ENCODE data around the gene CCDC43. TPM values are rescaled to one million over a fixed set of nuclear protein-coding genes. Genes with fewer than 3 reads are reported as not detected.
"Not testable (repeated sequence)": the region's sequence is repeated elsewhere in the genome, so short reads cannot be mapped to it uniquely, and the experiment has no call there.

The CCDC43 gene
- total RNA-seq, 1 experiment from 2014 or later = 38.8 TPM

DNA sequence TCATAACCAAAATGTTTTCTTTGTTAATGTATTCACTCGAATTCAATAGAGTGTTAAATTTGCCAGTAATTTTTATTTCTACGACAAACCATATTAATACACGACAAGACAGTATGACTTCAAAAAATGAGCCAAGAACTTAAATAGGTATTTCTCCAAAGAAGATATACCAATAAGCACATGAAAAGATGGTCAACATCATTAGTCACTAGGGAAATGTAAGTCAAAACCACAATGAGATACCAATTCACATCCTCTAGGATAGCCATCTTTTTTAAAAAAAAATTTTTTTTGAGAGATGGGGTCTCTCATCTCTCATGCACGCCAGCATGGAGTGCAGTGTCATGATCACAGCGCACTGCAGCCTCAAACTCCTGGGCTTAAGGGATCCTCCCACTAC is 38.3 kb downstream of the CCDC43 start:
- Histone ChIP-seq H3K4me3 (ENCODE audit: insufficient read depth, low read depth, low read length) (no peak overlapping the region), H3K36me3 (replicated peaks; ENCODE audit: control insufficient read depth, insufficient read depth, low read length) (no peaks in the 10 kb centered on the region), H3K27me3 (ENCODE audit: control insufficient read depth, insufficient read depth, low read length) (peaks cover 13% of the 10 kb centered on the region)
- DNase-seq = no peak

GRCh38 chr17:44648963-44649362 is 40.6 kb downstream of the CCDC43 start:
- no peak for DNase-seq
- Histone ChIP-seq H3K36me3 (replicated peaks; ENCODE audit: control insufficient read depth, insufficient read depth, low read length) (no peaks in the 10 kb centered on the region), H3K4me3 (ENCODE audit: insufficient read depth, low read depth, low read length) (no peak overlapping the region), H3K27me3 (ENCODE audit: control insufficient read depth, insufficient read depth, low read length) (no peaks in the 10 kb centered on the region; the same call in 1 of the 2 replicates)

DNA sequence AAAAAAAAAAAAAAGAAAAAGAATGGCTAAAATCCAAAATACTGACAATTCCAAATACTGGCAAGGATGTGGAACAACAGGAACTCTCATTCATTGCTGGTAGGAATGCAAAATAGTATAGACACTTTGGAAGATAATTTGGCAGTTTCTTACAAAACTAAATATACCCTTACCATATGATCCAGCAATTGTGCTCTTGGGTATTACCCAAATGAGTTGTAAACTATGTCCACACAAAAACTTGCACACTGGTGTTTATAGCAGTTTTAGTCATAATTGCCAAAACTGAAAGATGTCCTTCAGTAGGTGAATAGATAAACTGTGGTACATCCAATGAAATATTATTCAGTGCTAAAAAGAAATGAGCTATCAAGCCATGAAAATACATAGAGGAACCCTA is 41.8 kb downstream of the CCDC43 start:
- no peaks in the 10 kb centered on the region for H3K27me3 ChIP-seq (ENCODE audit: control insufficient read depth, insufficient read depth, low read length)
- H3K36me3 ChIP-seq (replicated peaks; ENCODE audit: control insufficient read depth, insufficient read depth, low read length) = no peaks in the 10 kb centered on the region
- no peak overlapping the region for H3K4me3 ChIP-seq (ENCODE audit: insufficient read depth, low read depth, low read length)
- DNase-seq = no peak

DNA sequence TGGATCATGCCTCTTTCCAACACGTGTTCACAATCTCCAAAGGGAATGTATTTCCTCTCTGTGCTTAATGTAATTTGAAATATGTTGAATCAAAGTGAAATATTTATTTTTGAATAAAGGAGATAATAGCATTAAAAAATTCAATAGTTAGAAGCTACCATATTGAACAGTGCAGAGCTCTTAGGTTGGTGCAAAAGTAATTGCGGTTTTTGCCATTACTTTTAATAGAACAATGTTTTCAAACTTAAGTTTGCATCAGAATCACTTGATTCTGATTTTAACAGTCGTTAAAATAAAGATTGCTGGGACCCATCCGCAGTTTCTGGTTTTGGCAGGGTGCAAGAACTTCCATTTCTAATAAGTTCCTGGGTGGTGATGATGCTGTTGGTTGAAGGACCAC is 43.3 kb downstream of the CCDC43 start:
- Histone ChIP-seq H3K4me3 (ENCODE audit: insufficient read depth, low read depth, low read length) (no peak overlapping the region), H3K27me3 (ENCODE audit: control insufficient read depth, insufficient read depth, low read length) (no peaks in the 10 kb centered on the region), H3K36me3 (replicated peaks; ENCODE audit: control insufficient read depth, insufficient read depth, low read length) (no peaks in the 10 kb centered on the region)
- DNase-seq = no peak

GRCh38 chr17:44645341-44645740 is 44.2 kb downstream of the CCDC43 start:
- DNase-seq = no peak
- H3K27me3 ChIP-seq (ENCODE audit: control insufficient read depth, insufficient read depth, low read length) = no peaks in the 10 kb centered on the region
- no peaks in the 10 kb centered on the region for H3K36me3 ChIP-seq (replicated peaks; ENCODE audit: control insufficient read depth, insufficient read depth, low read length)
- no peak overlapping the region for H3K4me3 ChIP-seq (ENCODE audit: insufficient read depth, low read depth, low read length)

DNA sequence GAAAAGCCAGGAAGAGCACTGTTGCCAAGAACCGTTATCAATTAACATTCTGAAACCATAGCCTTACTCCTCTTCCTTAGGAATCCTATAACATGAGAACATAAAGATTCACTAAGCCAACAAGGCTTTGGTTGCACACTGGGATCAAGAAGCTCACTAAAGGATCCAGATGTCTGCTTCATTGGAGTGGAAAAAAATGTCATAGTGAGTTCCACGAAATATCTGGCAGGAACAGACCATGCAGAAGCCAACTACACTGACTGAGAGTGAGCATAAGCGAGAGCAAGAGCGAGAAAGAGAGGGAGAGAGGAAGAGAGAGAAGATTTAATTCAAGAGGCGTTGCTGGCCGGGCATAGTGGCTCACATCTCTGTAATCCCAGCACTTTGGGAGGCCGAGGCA is 46.7 kb downstream of the CCDC43 start:
- Histone ChIP-seq H3K4me3 (ENCODE audit: insufficient read depth, low read depth, low read length) (no peak overlapping the region), H3K36me3 (replicated peaks; ENCODE audit: control insufficient read depth, insufficient read depth, low read length) (no peaks in the 10 kb centered on the region), H3K27me3 (ENCODE audit: control insufficient read depth, insufficient read depth, low read length) (no peaks in the 10 kb centered on the region)
- no peak for DNase-seq

DNA sequence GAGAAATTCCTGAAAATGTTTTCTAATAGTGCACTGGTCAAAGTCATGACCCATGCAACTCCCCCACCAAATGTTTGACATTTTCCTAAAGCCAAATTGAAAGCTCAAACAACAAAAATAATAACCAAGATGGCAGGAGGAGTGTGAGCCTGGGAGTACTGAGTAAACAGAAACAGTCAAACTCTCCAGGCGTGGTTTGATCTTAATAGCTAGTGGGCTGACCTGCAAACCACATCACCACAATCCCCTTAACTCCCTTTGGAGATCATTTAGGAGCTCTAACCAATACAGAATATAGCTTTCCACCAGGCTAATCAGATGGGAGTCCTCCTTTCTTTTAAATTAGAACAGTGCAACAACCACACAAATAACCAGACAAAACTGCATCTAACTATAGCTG is 52.5 kb downstream of the CCDC43 start:
- no peaks in the 10 kb centered on the region for H3K27me3 ChIP-seq (ENCODE audit: control insufficient read depth, insufficient read depth, low read length)
- no peaks in the 10 kb centered on the region for H3K36me3 ChIP-seq (replicated peaks; ENCODE audit: control insufficient read depth, insufficient read depth, low read length)
- no peak overlapping the region for H3K4me3 ChIP-seq (ENCODE audit: insufficient read depth, low read depth, low read length)
- no peak for DNase-seq

GRCh38 chr17:44636562-44636961 is 53.0 kb downstream of the CCDC43 start:
- no peak for DNase-seq
- H3K27me3 ChIP-seq (ENCODE audit: control insufficient read depth, insufficient read depth, low read length) = no peaks in the 10 kb centered on the region
- H3K4me3 ChIP-seq (ENCODE audit: insufficient read depth, low read depth, low read length) = no peak overlapping the region
- no peaks in the 10 kb centered on the region for H3K36me3 ChIP-seq (replicated peaks; ENCODE audit: control insufficient read depth, insufficient read depth, low read length)

DNA sequence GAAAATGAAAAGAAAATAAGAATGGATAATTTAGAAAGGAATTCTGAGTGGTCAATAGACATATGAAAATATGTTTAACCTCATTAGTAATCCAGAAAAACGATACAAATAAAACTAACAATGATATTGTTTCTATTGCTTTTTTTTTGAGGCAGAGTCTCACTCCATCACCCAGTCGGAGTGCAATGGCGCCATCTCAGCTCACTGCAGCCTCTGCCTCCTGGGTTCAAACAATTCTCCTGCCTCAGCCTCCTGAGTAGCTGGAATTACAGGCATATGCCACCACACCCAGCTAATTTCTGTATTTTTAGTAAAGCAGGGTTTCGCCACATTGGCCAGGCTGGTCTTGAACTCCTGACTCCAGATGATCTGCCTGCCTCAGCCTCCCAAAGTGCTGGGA is 55.2 kb downstream of the CCDC43 start:
- H3K36me3 ChIP-seq (replicated peaks; ENCODE audit: control insufficient read depth, insufficient read depth, low read length); DNase-seq; H3K4me3 ChIP-seq (ENCODE audit: insufficient read depth, low read depth, low read length); H3K27me3 ChIP-seq (ENCODE audit: control insufficient read depth, insufficient read depth, low read length): not testable (repeated sequence)

- no peaks in the 10 kb centered on the region for H3K27me3 ChIP-seq (ENCODE audit: control insufficient read depth, insufficient read depth, low read length)
- H3K36me3 ChIP-seq (replicated peaks; ENCODE audit: control insufficient read depth, insufficient read depth, low read length) = no peaks in the 10 kb centered on the region
- H3K4me3 ChIP-seq (ENCODE audit: insufficient read depth, low read depth, low read length) = no peak overlapping the region
- DNase-seq = no peak
Measured at GRCh38 chr17:44633998-44634397, 55.6 kb downstream of the CCDC43 start.

DNA sequence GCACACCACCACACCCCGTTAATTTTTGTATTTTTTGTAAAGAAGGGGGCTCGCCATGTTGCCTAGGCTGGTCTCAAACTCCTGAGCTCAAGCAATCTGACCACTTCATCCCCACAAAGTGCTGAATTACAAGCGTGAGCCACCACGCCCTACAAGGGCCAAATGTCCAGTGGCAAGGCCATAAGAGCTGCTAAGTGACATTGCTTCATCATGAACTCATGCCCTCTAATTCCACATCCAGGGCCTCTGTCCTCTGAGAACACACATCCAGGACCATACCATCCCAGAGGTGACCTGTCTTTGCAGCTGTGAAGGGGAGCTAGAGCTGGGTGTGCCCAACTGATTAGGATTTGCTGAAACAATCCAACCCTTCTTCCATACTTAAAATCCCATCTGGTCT is 58.9 kb downstream of the CCDC43 start:
- no peak overlapping the region for H3K4me3 ChIP-seq (ENCODE audit: insufficient read depth, low read depth, low read length)
- no peaks in the 10 kb centered on the region for H3K27me3 ChIP-seq (ENCODE audit: control insufficient read depth, insufficient read depth, low read length)
- no peak for DNase-seq
- no peaks in the 10 kb centered on the region for H3K36me3 ChIP-seq (replicated peaks; ENCODE audit: control insufficient read depth, insufficient read depth, low read length)

GRCh38 chr17:44629314-44629713 is 60.3 kb downstream of the CCDC43 start:
- DNase-seq = no peak
- no peak overlapping the region for H3K4me3 ChIP-seq (ENCODE audit: insufficient read depth, low read depth, low read length)
- H3K36me3 ChIP-seq (replicated peaks; ENCODE audit: control insufficient read depth, insufficient read depth, low read length) = no peaks in the 10 kb centered on the region
- no peaks in the 10 kb centered on the region for H3K27me3 ChIP-seq (ENCODE audit: control insufficient read depth, insufficient read depth, low read length)

GRCh38 chr17:44628243-44629188 is 61.1 kb downstream of the CCDC43 start:
- Histone ChIP-seq H3K4me3 (ENCODE audit: insufficient read depth, low read depth, low read length) (no peak overlapping the region), H3K36me3 (replicated peaks; ENCODE audit: control insufficient read depth, insufficient read depth, low read length) (no peaks in the 10 kb centered on the region), H3K27me3 (ENCODE audit: control insufficient read depth, insufficient read depth, low read length) (no peaks in the 10 kb centered on the region)
- DNase-seq = peak; percentile 83

GRCh38 chr17:44627513-44628242 is 61.9 kb downstream of the CCDC43 start:
- peak; percentile 50 for DNase-seq
- Histone ChIP-seq H3K27me3 (ENCODE audit: control insufficient read depth, insufficient read depth, low read length) (no peaks in the 10 kb centered on the region), H3K36me3 (replicated peaks; ENCODE audit: control insufficient read depth, insufficient read depth, low read length) (no peaks in the 10 kb centered on the region), H3K4me3 (ENCODE audit: insufficient read depth, low read depth, low read length) (no peak overlapping the region)

Data from H7 (cell line).